HG02870 (cell line): ENCODE data around the gene RNF151.
"Not testable (repeated sequence)": the region's sequence is repeated elsewhere in the genome, so short reads cannot be mapped to it uniquely, and the experiment has no call there.

ENCODE experiments used
- ATAC-seq: cut with Tn5 transposase; IDR thresholded peaks from one replicate; pipeline ENCODE4 v1.9.1; 2021; ENCODE audit warnings: mild to moderate bottlenecking, moderate library complexity; ENCODE audit not compliant: unreplicated experiment

Gene RNF151

GRCh38 chr16:1966460-1966859 is at the start of gene RNF151:
Gene RNF151 (plus strand): TSS chr16:1966856. CDS start chr16:1966882, 26 bp downstream.
- ATAC-seq, result no peak

- ATAC-seq, result no peak
Measured at GRCh38 chr16:1917056-1917664, 49.5 kb upstream of the RNF151 start.

- no peak for ATAC-seq
Measured at GRCh38 chr16:1917665-1918350, 48.8 kb upstream of the RNF151 start.

- ATAC-seq, result no peak
Measured at GRCh38 chr16:1918351-1919326, 48.0 kb upstream of the RNF151 start, which contains the start of gene HS3ST6. Gene HS3ST6 (minus strand): TSS chr16:1918415. CDS start chr16:1918323, 92 bp downstream.

- ATAC-seq, result no peak
Measured at GRCh38 chr16:1919327-1919998, 47.2 kb upstream of the RNF151 start.

GRCh38 chr16:1920122-1920521 is 46.5 kb upstream of the RNF151 start:
- ATAC-seq, result not testable (repeated sequence)

GRCh38 chr16:1920727-1921171 is 45.9 kb upstream of the RNF151 start:
- no peak for ATAC-seq

GRCh38 chr16:1922357-1922756 is 44.3 kb upstream of the RNF151 start:
- no peak for ATAC-seq

GRCh38 chr16:1923299-1924034 is 43.2 kb upstream of the RNF151 start:
- no peak for ATAC-seq

- ATAC-seq, result no peak
Measured at GRCh38 chr16:1924095-1924494, 42.6 kb upstream of the RNF151 start.

- ATAC-seq, result no peak
Measured at GRCh38 chr16:1926271-1926670, 40.4 kb upstream of the RNF151 start.

- no peak for ATAC-seq
Measured at GRCh38 chr16:1929105-1929504, 37.6 kb upstream of the RNF151 start.

GRCh38 chr16:1929578-1930337 is 36.9 kb upstream of the RNF151 start:
- ATAC-seq, result no peak

- no peak for ATAC-seq
Measured at GRCh38 chr16:1930338-1930720, 36.3 kb upstream of the RNF151 start.

GRCh38 chr16:1932050-1933028 is 34.3 kb upstream of the RNF151 start:
- ATAC-seq, result no peak

GRCh38 chr16:1933097-1933661 is 33.5 kb upstream of the RNF151 start:
- no peak for ATAC-seq

- no peak for ATAC-seq
Measured at GRCh38 chr16:1936945-1937479, 29.6 kb upstream of the RNF151 start.

GRCh38 chr16:1938316-1938715 is 28.3 kb upstream of the RNF151 start:
- no peak for ATAC-seq
